ENCODE measurements around the gene RELT. TPM values are rescaled to one million over a fixed set of nuclear protein-coding genes. Genes with fewer than 3 reads are reported as not detected.

The RELT gene
- total RNA-seq, 1 experiment from 2014 or later: 10.2 TPM

DNA sequence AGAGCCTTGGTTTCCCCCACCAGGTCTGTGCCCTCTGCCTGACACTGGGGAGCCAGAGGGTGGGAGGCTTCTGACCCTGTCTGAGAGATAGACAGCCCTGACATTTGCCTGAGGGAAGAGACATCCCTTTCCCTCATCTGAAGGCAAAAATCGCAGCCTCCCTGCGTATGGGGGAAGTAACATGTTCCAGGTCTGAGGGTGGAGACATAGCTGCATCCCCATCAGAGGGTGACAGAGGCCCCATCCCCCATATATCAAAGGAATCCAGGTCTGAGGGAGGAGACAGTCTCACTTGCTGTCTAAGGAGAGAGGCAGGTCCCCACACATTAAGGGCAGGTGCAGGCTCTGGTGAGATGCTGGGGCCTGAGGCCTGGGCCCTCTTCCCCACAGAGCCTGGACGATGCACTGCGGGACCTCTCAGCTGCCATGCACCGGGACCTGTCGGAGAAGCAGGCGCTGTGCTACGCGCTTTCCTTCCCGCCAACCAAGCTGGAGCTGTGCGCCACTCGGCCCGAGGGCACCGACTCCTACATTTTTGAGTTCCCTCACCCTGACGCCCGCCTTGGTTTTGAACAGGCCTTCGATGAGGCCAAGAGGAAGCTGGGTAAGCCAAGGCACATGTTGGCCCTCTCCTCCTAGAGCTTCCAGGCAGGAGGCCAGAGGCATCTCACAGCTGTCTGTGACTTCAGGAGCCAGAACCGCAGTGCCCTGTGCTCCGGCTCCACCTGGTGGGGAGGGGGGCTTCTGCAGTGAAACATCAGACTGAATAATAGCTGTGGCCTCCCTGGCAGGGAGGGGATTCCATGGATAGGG, 16.1 kb upstream of the RELT start:
- no peak overlapping the region for H3K56ac ChIP-seq (ENCODE audit: insufficient read length, low read depth, low read length)
- no CpG with 5 or more reads among the region's 19 CpGs for WGBS (ENCODE audit: extremely low coverage, insufficient read length, low lambda C conversion rate)
- H3K27me3 Mint-ChIP-seq (ENCODE audit: low read depth): peaks cover 7% of the 10 kb centered on the region
- DNase-seq: peak; percentile 80
- H3K23me2 ChIP-seq (ENCODE audit: insufficient read length, low read depth, low read length, poor library complexity, severe bottlenecking): peaks cover 2% of the 10 kb centered on the region
- no peak overlapping the region for H2BK120ac ChIP-seq (ENCODE audit: low read depth, low read length, poor library complexity, severe bottlenecking)
- H2BK5ac ChIP-seq (ENCODE audit: insufficient read length, low read length): no peak overlapping the region
- H3K79me1 ChIP-seq (ENCODE audit: insufficient read depth, low read depth, low read length, poor library complexity, severe bottlenecking): no peaks in the 10 kb centered on the region
- H3K27me3 ChIP-seq (ENCODE audit: insufficient read depth, low read length): no peaks in the 10 kb centered on the region
- H3K36me3 Mint-ChIP-seq (ENCODE audit: insufficient read depth in 1 of 3, low read depth in 3 of 3): peaks cover 4 to 9% (median 4%) of the 10 kb centered on the region in 3 experiments; a peak in 4 of 7 replicates
- H3K4me1 ChIP-seq (ENCODE audit: insufficient read depth, low read length): no peaks in the 10 kb centered on the region
- no peak overlapping the region for H2AFZ ChIP-seq (ENCODE audit: low read length)
- no peak overlapping the region for H2BK20ac ChIP-seq (ENCODE audit: low read depth, low read length, poor library complexity, severe bottlenecking)
- H3K4ac ChIP-seq (ENCODE audit: low read depth, low read length): no peak overlapping the region
- H3K9me3 Mint-ChIP-seq: no peaks in the 10 kb centered on the region
- H4K20me1 ChIP-seq (ENCODE audit: control insufficient read depth, insufficient read depth, insufficient read length): no peaks in the 10 kb centered on the region
- H2BK15ac ChIP-seq (ENCODE audit: low read depth, low read length): no peak overlapping the region
- H4K8ac ChIP-seq (replicated peaks; ENCODE audit: insufficient read length, low read depth, low read length): no peak overlapping the region
- H3K4me2 ChIP-seq (ENCODE audit: insufficient read depth, insufficient read length, low read length): no peak overlapping the region
- no peak overlapping the region for H4K91ac ChIP-seq (ENCODE audit: insufficient read length, low read depth, low read length)
- no peak overlapping the region for H3T11ph ChIP-seq (ENCODE audit: low read length)
- no peak overlapping the region for H3K14ac ChIP-seq (ENCODE audit: insufficient read depth, low read length)
- H3K9ac ChIP-seq (ENCODE audit: extremely low read depth, insufficient read length, low read length): no peak overlapping the region
- TF ChIP-seq, protein P1, sequence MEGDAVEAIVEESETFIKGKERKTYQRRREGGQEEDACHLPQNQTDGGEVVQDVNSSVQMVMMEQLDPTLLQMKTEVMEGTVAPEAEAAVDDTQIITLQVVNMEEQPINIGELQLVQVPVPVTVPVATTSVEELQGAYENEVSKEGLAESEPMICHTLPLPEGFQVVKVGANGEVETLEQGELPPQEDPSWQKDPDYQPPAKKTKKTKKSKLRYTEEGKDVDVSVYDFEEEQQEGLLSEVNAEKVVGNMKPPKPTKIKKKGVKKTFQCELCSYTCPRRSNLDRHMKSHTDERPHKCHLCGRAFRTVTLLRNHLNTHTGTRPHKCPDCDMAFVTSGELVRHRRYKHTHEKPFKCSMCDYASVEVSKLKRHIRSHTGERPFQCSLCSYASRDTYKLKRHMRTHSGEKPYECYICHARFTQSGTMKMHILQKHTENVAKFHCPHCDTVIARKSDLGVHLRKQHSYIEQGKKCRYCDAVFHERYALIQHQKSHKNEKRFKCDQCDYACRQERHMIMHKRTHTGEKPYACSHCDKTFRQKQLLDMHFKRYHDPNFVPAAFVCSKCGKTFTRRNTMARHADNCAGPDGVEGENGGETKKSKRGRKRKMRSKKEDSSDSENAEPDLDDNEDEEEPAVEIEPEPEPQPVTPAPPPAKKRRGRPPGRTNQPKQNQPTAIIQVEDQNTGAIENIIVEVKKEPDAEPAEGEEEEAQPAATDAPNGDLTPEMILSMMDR (conservative IDR thresholded peaks at IDR 0.05): peak; percentile 79
- H4K5ac ChIP-seq (ENCODE audit: insufficient read length, low read depth, low read length): no peak overlapping the region
- H2BK12ac ChIP-seq (ENCODE audit: insufficient read length, low read depth, low read length): no peak overlapping the region
- H3K27ac Mint-ChIP-seq: no peak overlapping the region
- H3K27ac ChIP-seq (ENCODE audit: insufficient read length, low read depth, low read length): no peak overlapping the region
- no peak overlapping the region for H3K18ac ChIP-seq (ENCODE audit: insufficient read length, low read depth, low read length)
- H3K79me2 ChIP-seq (ENCODE audit: insufficient read depth, low read length): no peaks in the 10 kb centered on the region
- H3K9me3 ChIP-seq (ENCODE audit: control insufficient read depth, low read depth, low read length): no peaks in the 10 kb centered on the region
- H2AK5ac ChIP-seq (ENCODE audit: insufficient read length, low read length): no peak overlapping the region
- no peak overlapping the region for H3K23ac ChIP-seq (ENCODE audit: insufficient read length, low read depth, low read length)
- peaks cover 4 to 13% of the 10 kb centered on the region in 2 experiments; a peak in 3 of 4 replicates for H3K4me1 Mint-ChIP-seq
- H3K4me3 Mint-ChIP-seq: no peak overlapping the region

Measured in H9 (cell line).